NCI-H2227 (cell line): Measurements from ENCODE around the gene CCDC12.

Source experiments
- DNase-seq: peaks from one replicate; lab custom pipeline; 2025; ENCODE audit not compliant: unreplicated experiment; lab: John Stamatoyannopoulos, UW

Gene CCDC12

GRCh38 chr3:46958467-46959160 is 17.9 kb downstream of the CCDC12 start:
- no peak for DNase-seq

- DNase-seq, result no peak
Measured at GRCh38 chr3:46957092-46957820, 19.3 kb downstream of the CCDC12 start.

- no peak for DNase-seq
Measured at GRCh38 chr3:46955801-46956259, 20.7 kb downstream of the CCDC12 start.

- DNase-seq, result no peak
Measured at GRCh38 chr3:46955157-46955556, 21.4 kb downstream of the CCDC12 start.

- no peak for DNase-seq
Measured at GRCh38 chr3:46954178-46954577, 22.4 kb downstream of the CCDC12 start.

GRCh38 chr3:46953234-46954010 is 23.1 kb downstream of the CCDC12 start:
- DNase-seq, result no peak

- DNase-seq, result no peak
Measured at GRCh38 chr3:46952813-46953212, 23.7 kb downstream of the CCDC12 start.

- no peak for DNase-seq
Measured at GRCh38 chr3:46950650-46951241, 25.8 kb downstream of the CCDC12 start.

GRCh38 chr3:46950177-46950576 is 26.4 kb downstream of the CCDC12 start:
- DNase-seq, result no peak

- DNase-seq, result no peak
Measured at GRCh38 chr3:46948830-46949671, 27.5 kb downstream of the CCDC12 start.

GRCh38 chr3:46947981-46948791 is 28.4 kb downstream of the CCDC12 start:
- no peak for DNase-seq

GRCh38 chr3:46947546-46947901 is 29.0 kb downstream of the CCDC12 start:
- DNase-seq, result no peak

GRCh38 chr3:46946856-46947545 is 29.5 kb downstream of the CCDC12 start:
- no peak for DNase-seq

GRCh38 chr3:46946416-46946815 is 30.1 kb downstream of the CCDC12 start:
- DNase-seq, result no peak

- no peak for DNase-seq
Measured at GRCh38 chr3:46944191-46944590, 32.4 kb downstream of the CCDC12 start.

- no peak for DNase-seq
Measured at GRCh38 chr3:46943237-46944187, 33.0 kb downstream of the CCDC12 start.

- no peak for DNase-seq
Measured at GRCh38 chr3:46942481-46943236, 33.9 kb downstream of the CCDC12 start.
